HG03139 (cell line): Measurements from ENCODE around the gene MRPL28.
"Not testable (repeated sequence)": the region's sequence is repeated elsewhere in the genome, so short reads cannot be mapped to it uniquely, and the experiment has no call there.

Source experiments
- ATAC-seq: cut with Tn5 transposase; IDR thresholded peaks from one replicate; pipeline ENCODE4 v1.9.1; 2021; ENCODE audit not compliant: unreplicated experiment

The MRPL28 gene

GRCh38 chr16:391885-392335 lies 21.6 kb upstream of the MRPL28 start:
- no peak for ATAC-seq

- ATAC-seq, result no peak
Observed at GRCh38 chr16:389352-389751, 19.0 kb upstream of the MRPL28 start.

- not testable (repeated sequence) for ATAC-seq
Observed at GRCh38 chr16:387761-388666, 17.7 kb upstream of the MRPL28 start.

GRCh38 chr16:386641-387156 lies 16.4 kb upstream of the MRPL28 start:
- ATAC-seq, result no peak

GRCh38 chr16:383326-384051 lies 13.2 kb upstream of the MRPL28 start:
- ATAC-seq, result no peak

GRCh38 chr16:381789-382717 lies 11.7 kb upstream of the MRPL28 start, which contains the start of gene PGAP6:
TSS of gene PGAP6 (minus strand) at chr16:381978. CDS start at chr16:381821, 157 bp downstream.
- ATAC-seq, result peak; percentile 55

- peak; percentile 2 for ATAC-seq
Observed at GRCh38 chr16:381012-381788, 10.9 kb upstream of the MRPL28 start.

GRCh38 chr16:380762-381011 lies 10.3 kb upstream of the MRPL28 start:
- no peak for ATAC-seq

- no peak for ATAC-seq
Observed at GRCh38 chr16:379961-380761, 9.8 kb upstream of the MRPL28 start.

- ATAC-seq, result no peak
Observed at GRCh38 chr16:379183-379960, 9.0 kb upstream of the MRPL28 start.

- ATAC-seq, result no peak
Observed at GRCh38 chr16:378821-379182, 8.5 kb upstream of the MRPL28 start.

GRCh38 chr16:378113-378820 lies 7.9 kb upstream of the MRPL28 start:
- ATAC-seq, result not testable (repeated sequence)

- no peak for ATAC-seq
Observed at GRCh38 chr16:377419-377951, 7.1 kb upstream of the MRPL28 start.

- no peak for ATAC-seq
Observed at GRCh38 chr16:376817-377418, 6.6 kb upstream of the MRPL28 start.

GRCh38 chr16:375927-376816 lies 5.8 kb upstream of the MRPL28 start:
- no peak for ATAC-seq

GRCh38 chr16:375212-375611 lies 4.9 kb upstream of the MRPL28 start:
- ATAC-seq, result no peak

GRCh38 chr16:374616-374926 lies 4.2 kb upstream of the MRPL28 start:
- no peak for ATAC-seq
